MG63 (cell line): ENCODE measurements around the gene ZBTB8A. TPM values are rescaled to one million over a fixed set of nuclear protein-coding genes. Genes with fewer than 3 reads are reported as not detected.
A peak's percentile ranks its signal among the peaks of the same experiment; 100 is the strongest.

Experiments used
- DNase-seq: peaks from one replicate; pipeline ENCODE4 v3.0.0-alpha.2; 2020
- H3K27me3 ChIP-seq: fragments of 250-450 bp; sonication (Bioruptor Pico); 2 replicates; pipeline ENCODE4 v1.5.1; 2020; ENCODE audit warnings: mild to moderate bottlenecking, moderate library complexity
- H3K36me3 ChIP-seq: fragments of 250-450 bp; sonication (Bioruptor Pico); 2 replicates; pipeline ENCODE4 v1.5.1; 2020; ENCODE audit warnings: mild to moderate bottlenecking, moderate library complexity
- H3K4me3 ChIP-seq: fragments of 250-450 bp; sonication (Bioruptor Pico); 2 replicates; pipeline ENCODE4 v1.5.1; 2020; ENCODE audit warnings: mild to moderate bottlenecking, moderate library complexity
- H3K9me3 ChIP-seq: fragments of 250-450 bp; sonication (Bioruptor Pico); 2 replicates; pipeline ENCODE4 v1.5.1; 2020; ENCODE audit warnings: mild to moderate bottlenecking, moderate library complexity
- total RNA-seq: library from RNA; depleted of rRNA; stranded (reverse); fragments of >200 nt; shearing (Covaris generic); gene quantifications from 2 replicates; pipeline ENCODE4 v1.2.3, GENCODE V29; 2014; ENCODE audit warnings: low replicate concordance; rRNA removed

The ZBTB8A gene
- total RNA-seq = 2.6 and 3.2 TPM in 2 replicates

GRCh38 chr1:32538887-32539583, at the start of gene ZBTB8A:
Gene ZBTB8A, plus strand, starts transcription at chr1:32539427. Its CDS starts 53,505 bp downstream, at chr1:32592932.
- Histone ChIP-seq H3K36me3 (peaks cover 2% of the 10 kb centered on the region), H3K9me3 (no peaks in the 10 kb centered on the region), H3K27me3 (no peaks in the 10 kb centered on the region), H3K4me3 (peak within 1 kb of the TSS; percentile 68)
- DNase-seq = peak; percentile 72

GRCh38 chr1:32489774-32490454, 49.3 kb upstream of the ZBTB8A start:
- Histone ChIP-seq H3K27me3 (no peaks in the 10 kb centered on the region), H3K9me3 (no peaks in the 10 kb centered on the region), H3K36me3 (no peaks in the 10 kb centered on the region), H3K4me3 (no peak overlapping the region)
- DNase-seq = no peak

GRCh38 chr1:32491386-32491785, 47.8 kb upstream of the ZBTB8A start:
- Histone ChIP-seq H3K9me3 (no peaks in the 10 kb centered on the region), H3K4me3 (no peak overlapping the region), H3K27me3 (no peaks in the 10 kb centered on the region), H3K36me3 (no peaks in the 10 kb centered on the region)
- DNase-seq = no peak

GRCh38 chr1:32494196-32494595, 45.0 kb upstream of the ZBTB8A start:
- Histone ChIP-seq H3K9me3 (no peaks in the 10 kb centered on the region), H3K27me3 (no peaks in the 10 kb centered on the region), H3K4me3 (no peak overlapping the region), H3K36me3 (no peaks in the 10 kb centered on the region)
- DNase-seq = no peak

GRCh38 chr1:32494711-32495337, 44.4 kb upstream of the ZBTB8A start:
- Histone ChIP-seq H3K36me3 (no peaks in the 10 kb centered on the region), H3K4me3 (no peak overlapping the region), H3K27me3 (no peaks in the 10 kb centered on the region), H3K9me3 (no peaks in the 10 kb centered on the region)
- DNase-seq = no peak

- DNase-seq = peak; percentile 33
- H3K27me3 ChIP-seq = no peaks in the 10 kb centered on the region
- no peaks in the 10 kb centered on the region for H3K9me3 ChIP-seq
- peak overlapping the region; percentile 12; the same call in 1 of the 2 replicates for H3K4me3 ChIP-seq
- no peaks in the 10 kb centered on the region for H3K36me3 ChIP-seq
These were observed 43.1 kb upstream of the ZBTB8A start for GRCh38 chr1:32496127-32496526.

DNA sequence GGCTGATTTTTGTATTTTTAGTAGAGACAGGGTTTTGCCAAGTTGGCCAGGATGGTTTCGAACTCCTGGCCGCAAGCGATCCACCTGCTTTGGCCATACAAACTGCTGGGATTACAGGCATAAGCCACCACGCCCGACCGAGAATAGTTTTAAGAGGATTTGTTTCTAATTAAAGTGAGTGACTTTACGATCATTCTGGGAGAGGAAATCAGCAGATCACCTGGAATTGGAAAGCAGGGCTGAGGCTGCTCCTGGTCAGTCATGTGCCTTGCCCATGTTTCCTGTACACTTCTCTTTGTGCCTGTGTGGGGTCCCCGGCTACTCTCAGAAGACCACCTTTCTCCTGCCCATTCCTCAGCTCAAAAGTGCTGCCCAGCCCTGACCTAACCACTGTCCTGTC, 40.5 kb upstream of the ZBTB8A start:
- H3K9me3 ChIP-seq = no peaks in the 10 kb centered on the region
- no peak overlapping the region for H3K4me3 ChIP-seq
- no peak for DNase-seq
- H3K36me3 ChIP-seq = no peaks in the 10 kb centered on the region
- H3K27me3 ChIP-seq = no peaks in the 10 kb centered on the region

- H3K9me3 ChIP-seq = no peaks in the 10 kb centered on the region
- no peaks in the 10 kb centered on the region for H3K27me3 ChIP-seq
- H3K36me3 ChIP-seq = no peaks in the 10 kb centered on the region
- peak overlapping the region; percentile 53 for H3K4me3 ChIP-seq
- DNase-seq = peak; percentile 67
These were observed 38.6 kb upstream of the ZBTB8A start for GRCh38 chr1:32500387-32501209.

GRCh38 chr1:32501865-32502264, 37.4 kb upstream of the ZBTB8A start:
- Histone ChIP-seq H3K9me3 (no peaks in the 10 kb centered on the region), H3K4me3 (no peak overlapping the region), H3K36me3 (no peaks in the 10 kb centered on the region), H3K27me3 (no peaks in the 10 kb centered on the region)
- no peak for DNase-seq

- Histone ChIP-seq H3K4me3 (no peak overlapping the region), H3K9me3 (no peaks in the 10 kb centered on the region), H3K27me3 (no peaks in the 10 kb centered on the region), H3K36me3 (no peaks in the 10 kb centered on the region)
- DNase-seq = no peak
These were observed 36.1 kb upstream of the ZBTB8A start for GRCh38 chr1:32503153-32503552.

DNA sequence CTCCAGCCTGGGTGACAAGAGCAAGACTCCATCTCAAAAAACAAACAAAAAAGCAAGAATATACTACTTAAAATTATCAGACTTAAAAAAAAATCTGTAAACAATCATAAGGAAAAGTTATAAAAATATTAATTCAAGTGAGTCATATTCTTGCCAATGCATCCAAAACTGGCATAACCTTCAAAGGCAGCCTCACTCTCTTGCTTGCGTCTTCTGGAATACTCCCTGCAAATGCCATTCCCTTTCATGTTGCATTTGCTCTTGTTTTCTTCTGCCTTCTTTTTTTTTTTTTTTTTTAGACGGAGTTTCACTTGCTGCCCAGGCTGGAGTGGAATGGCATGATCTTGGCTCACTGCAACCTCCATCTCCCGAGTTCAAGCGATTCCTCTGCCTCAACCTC, 32.2 kb upstream of the ZBTB8A start:
- Histone ChIP-seq H3K9me3 (peaks cover 2% of the 10 kb centered on the region; the same call in 1 of the 2 replicates), H3K27me3 (no peaks in the 10 kb centered on the region), H3K36me3 (no peaks in the 10 kb centered on the region), H3K4me3 (no peak overlapping the region)
- DNase-seq = no peak

- H3K9me3 ChIP-seq = peaks cover 2% of the 10 kb centered on the region; the same call in 1 of the 2 replicates
- H3K36me3 ChIP-seq = no peaks in the 10 kb centered on the region
- no peak for DNase-seq
- no peaks in the 10 kb centered on the region for H3K27me3 ChIP-seq
- H3K4me3 ChIP-seq = no peak overlapping the region
These were observed 30.5 kb upstream of the ZBTB8A start for GRCh38 chr1:32508761-32509160.

DNA sequence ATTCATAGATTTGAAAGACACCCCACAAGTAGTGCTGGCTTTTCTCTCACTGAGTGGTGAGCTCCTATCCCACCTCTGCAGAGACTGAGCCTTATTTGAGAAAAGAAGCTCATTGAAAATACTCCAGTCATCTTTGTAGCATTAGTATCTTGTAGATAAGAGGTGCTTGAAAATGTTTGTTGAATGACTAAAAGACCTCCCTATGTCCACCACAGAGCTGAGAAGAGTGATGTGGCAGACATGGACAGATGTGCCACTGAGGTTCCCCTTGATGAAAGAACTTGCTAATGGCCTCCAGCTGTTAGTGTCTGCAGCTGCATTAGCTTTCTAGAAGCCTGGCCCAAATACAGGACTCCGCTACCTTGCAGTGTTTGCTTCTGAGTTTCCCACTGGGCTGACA, 29.3 kb upstream of the ZBTB8A start:
- no peak for DNase-seq
- no peaks in the 10 kb centered on the region for H3K27me3 ChIP-seq
- H3K9me3 ChIP-seq = peaks cover 2% of the 10 kb centered on the region; the same call in 1 of the 2 replicates
- H3K36me3 ChIP-seq = no peaks in the 10 kb centered on the region
- no peak overlapping the region for H3K4me3 ChIP-seq

DNA sequence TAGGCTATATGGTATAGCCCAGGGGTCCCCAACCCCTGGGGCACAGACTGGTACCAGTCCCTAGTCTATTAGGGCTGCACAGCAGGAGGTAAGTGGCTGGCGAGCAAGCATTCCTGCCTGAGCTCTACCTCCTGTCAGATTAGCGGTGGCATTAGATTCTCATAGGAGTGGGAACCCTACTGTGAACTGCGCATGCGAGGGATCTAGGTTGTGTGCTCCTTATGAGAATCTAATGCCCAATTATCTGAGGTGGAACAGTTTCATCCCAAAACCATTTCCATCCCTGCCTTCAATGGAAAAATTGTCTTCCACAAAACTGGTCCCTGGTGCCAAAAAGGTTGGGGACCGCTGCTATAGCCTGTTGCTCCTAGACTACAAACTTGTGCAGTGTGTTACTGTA, 22.8 kb upstream of the ZBTB8A start:
- Histone ChIP-seq H3K4me3 (no peak overlapping the region), H3K27me3 (no peaks in the 10 kb centered on the region), H3K36me3 (no peaks in the 10 kb centered on the region), H3K9me3 (peaks cover 2% of the 10 kb centered on the region; the same call in 1 of the 2 replicates)
- no peak for DNase-seq

DNA sequence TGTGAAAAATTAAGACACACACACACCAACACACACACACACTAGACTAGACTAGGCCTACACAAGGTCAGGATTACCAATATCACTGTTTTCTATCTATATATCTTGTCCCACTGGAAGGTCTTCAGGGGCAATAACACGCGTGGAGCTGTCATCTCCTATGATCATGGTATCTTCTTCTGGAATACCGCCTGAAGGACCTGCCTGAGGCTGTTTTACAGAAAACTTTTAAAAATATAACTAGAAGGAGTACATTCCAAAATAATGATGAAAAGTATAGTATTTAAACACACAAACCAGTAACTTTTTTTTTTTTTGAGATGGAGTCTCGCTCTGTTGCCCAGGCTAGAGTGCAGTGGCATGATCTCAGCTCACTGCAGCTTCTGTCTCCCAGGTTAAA, 20.3 kb upstream of the ZBTB8A start:
- no peak for DNase-seq
- Histone ChIP-seq H3K9me3 (no peaks in the 10 kb centered on the region), H3K36me3 (no peaks in the 10 kb centered on the region), H3K4me3 (no peak overlapping the region), H3K27me3 (no peaks in the 10 kb centered on the region)

GRCh38 chr1:32521165-32521564, 18.1 kb upstream of the ZBTB8A start:
- no peaks in the 10 kb centered on the region for H3K36me3 ChIP-seq
- no peaks in the 10 kb centered on the region for H3K27me3 ChIP-seq
- H3K4me3 ChIP-seq = no peak overlapping the region
- H3K9me3 ChIP-seq = no peaks in the 10 kb centered on the region
- DNase-seq = no peak

- no peak for DNase-seq
- Histone ChIP-seq H3K9me3 (no peaks in the 10 kb centered on the region), H3K4me3 (no peak overlapping the region), H3K36me3 (no peaks in the 10 kb centered on the region), H3K27me3 (no peaks in the 10 kb centered on the region)
These were observed 14.2 kb upstream of the ZBTB8A start for GRCh38 chr1:32525053-32525452.
